ENCODE data around the gene PCDHA3. TPM values are rescaled to one million over a fixed set of nuclear protein-coding genes. Genes with fewer than 3 reads are reported as not detected.
"Not testable (repeated sequence)": the region's sequence is repeated elsewhere in the genome, so short reads cannot be mapped to it uniquely, and the experiment has no call there.

PCDHA3 gene
- total RNA-seq, 1 donor = 0.36 TPM

DNA sequence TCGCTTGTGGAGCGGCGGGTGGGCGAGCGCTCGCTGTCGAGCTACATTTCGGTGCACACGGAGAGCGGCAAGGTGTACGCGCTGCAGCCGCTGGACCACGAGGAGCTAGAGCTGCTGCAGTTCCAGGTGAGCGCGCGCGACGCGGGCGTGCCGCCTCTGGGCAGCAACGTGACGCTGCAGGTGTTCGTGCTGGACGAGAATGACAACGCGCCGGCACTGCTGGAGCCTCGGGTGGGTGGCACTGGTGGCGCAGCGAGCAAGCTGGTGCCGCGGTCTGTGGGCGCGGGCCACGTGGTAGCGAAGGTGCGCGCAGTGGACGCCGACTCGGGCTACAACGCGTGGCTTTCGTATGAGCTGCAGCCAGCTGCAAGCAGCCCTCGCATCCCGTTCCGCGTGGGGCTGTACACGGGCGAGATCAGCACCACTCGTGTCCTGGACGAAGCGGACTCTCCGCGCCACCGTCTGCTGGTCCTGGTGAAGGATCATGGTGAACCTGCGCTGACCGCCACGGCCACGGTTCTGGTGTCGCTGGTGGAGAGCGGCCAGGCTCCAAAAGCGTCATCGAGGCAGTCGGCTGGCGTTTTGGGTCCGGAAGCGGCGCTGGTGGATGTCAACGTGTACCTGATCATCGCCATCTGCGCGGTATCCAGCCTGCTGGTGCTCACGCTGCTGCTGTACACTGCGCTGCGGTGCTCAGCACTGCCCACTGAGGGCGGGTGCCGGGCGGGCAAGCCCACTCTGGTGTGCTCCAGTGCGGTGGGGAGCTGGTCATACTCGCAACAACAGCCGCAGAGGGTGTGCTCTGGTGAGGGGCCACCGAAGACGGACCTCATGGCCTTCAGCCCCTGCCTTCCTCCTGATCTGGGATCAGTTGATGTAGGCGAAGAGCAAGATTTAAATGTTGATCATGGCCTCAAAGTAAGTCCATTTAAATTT lies 42.2 kb downstream of the PCDHA3 start:
- Histone ChIP-seq H4K20me1 (ENCODE audit: insufficient read depth, low read length) (no peaks in the 10 kb centered on the region), H3K79me2 (ENCODE audit: insufficient read depth, low read length) (no peaks in the 10 kb centered on the region), H3K4me3 (ENCODE audit: insufficient read depth, low read length) (no peak overlapping the region), H3K4me2 (ENCODE audit: insufficient read depth, low read length) (no peak overlapping the region), H2AFZ (ENCODE audit: low read length) (no peak overlapping the region), H3K27ac (ENCODE audit: low read depth, low read length) (no peak overlapping the region), H3K9me3 (ENCODE audit: low read depth, low read length) (no peaks in the 10 kb centered on the region), H3K27me3 (ENCODE audit: insufficient read depth, low read length) (no peaks in the 10 kb centered on the region), H3K36me3 (ENCODE audit: insufficient read depth, low read length) (no peaks in the 10 kb centered on the region), H3K4me1 (ENCODE audit: insufficient read depth, low read length) (no peaks in the 10 kb centered on the region)
- no peak for DNase-seq (ENCODE audit: insufficient read length, low spot score, missing footprints)
- TF ChIP-seq, protein P1, sequence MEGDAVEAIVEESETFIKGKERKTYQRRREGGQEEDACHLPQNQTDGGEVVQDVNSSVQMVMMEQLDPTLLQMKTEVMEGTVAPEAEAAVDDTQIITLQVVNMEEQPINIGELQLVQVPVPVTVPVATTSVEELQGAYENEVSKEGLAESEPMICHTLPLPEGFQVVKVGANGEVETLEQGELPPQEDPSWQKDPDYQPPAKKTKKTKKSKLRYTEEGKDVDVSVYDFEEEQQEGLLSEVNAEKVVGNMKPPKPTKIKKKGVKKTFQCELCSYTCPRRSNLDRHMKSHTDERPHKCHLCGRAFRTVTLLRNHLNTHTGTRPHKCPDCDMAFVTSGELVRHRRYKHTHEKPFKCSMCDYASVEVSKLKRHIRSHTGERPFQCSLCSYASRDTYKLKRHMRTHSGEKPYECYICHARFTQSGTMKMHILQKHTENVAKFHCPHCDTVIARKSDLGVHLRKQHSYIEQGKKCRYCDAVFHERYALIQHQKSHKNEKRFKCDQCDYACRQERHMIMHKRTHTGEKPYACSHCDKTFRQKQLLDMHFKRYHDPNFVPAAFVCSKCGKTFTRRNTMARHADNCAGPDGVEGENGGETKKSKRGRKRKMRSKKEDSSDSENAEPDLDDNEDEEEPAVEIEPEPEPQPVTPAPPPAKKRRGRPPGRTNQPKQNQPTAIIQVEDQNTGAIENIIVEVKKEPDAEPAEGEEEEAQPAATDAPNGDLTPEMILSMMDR (IDR thresholded peaks at IDR 0.05; ENCODE audit: extremely low read depth, low read depth, low read length) = no peak

DNA sequence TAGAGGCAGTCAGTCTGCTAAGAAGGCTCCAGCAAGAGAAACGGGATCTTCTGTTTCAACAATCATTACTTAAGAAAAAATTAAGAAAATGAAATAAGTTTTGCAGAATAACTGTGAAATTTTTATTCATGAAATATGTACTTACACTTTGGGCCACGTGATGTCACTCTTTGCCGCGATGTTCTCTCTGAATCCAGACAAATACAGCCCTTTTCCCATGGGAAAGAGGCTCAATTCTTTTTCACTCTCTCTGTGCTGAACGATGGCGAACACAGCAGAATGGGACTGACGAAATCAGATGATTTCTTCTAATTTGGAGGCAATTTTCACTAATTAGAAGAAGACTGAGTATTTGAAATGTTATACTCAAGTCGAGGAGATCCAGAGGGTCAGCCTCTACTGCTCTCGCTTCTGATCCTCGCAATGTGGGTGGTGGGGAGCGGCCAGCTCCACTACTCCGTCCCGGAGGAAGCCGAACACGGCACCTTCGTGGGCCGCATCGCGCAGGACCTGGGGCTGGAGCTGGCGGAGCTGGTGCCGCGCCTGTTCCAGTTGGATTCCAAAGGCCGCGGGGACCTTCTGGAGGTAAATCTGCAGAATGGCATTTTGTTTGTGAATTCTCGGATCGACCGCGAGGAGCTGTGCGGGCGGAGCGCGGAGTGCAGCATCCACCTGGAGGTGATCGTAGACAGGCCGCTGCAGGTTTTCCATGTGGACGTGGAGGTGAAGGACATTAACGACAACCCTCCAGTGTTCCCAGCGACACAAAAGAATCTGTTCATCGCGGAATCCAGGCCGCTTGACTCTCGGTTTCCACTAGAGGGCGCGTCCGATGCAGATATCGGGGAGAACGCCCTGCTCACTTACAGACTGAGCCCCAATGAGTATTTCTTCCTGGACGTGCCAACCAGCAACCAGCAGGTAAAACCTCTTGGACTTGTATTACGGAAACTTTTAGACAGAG lies 47.6 kb downstream of the PCDHA3 start, which contains the start of gene PCDHA9:
PCDHA9 (plus strand) TSS at position 244 of the 964 bp plus-strand sequence; CDS start at position 358, 114 bp downstream.
- H3K9me3 ChIP-seq (ENCODE audit: low read depth, low read length); H2AFZ ChIP-seq (ENCODE audit: low read length): not testable (repeated sequence)

DNA sequence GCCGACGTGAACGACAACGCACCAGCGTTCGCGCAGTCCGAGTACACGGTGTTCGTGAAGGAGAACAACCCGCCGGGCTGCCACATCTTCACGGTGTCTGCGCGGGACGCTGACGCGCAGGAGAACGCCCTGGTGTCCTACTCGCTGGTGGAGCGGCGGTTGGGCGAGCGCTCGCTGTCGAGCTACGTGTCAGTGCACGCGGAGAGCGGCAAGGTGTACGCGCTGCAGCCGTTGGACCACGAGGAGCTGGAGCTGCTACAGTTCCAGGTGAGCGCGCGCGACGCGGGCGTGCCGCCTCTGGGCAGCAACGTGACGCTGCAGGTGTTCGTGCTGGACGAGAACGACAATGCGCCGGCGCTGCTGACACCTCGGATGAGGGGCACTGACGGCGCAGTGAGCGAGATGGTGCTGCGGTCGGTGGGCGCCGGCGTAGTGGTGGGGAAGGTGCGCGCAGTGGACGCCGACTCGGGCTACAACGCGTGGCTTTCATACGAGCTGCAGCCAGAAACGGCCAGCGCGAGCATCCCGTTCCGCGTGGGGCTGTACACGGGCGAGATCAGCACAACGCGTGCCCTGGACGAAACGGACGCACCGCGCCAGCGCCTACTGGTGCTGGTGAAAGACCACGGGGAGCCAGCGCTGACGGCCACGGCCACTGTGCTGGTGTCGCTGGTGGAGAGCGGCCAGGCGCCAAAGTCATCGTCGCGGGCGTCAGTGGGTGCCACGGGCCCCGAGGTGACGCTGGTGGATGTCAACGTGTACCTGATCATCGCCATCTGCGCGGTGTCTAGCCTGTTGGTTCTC lies 49.2 kb downstream of the PCDHA3 start:
- not testable (repeated sequence) for H2AFZ ChIP-seq (ENCODE audit: low read length); H3K9me3 ChIP-seq (ENCODE audit: low read depth, low read length); H3K4me1 ChIP-seq (ENCODE audit: insufficient read depth, low read length); H3K27me3 ChIP-seq (ENCODE audit: insufficient read depth, low read length); DNase-seq (ENCODE audit: insufficient read length, low spot score, missing footprints); H3K4me3 ChIP-seq (ENCODE audit: insufficient read depth, low read length); H3K36me3 ChIP-seq (ENCODE audit: insufficient read depth, low read length); H3K79me2 ChIP-seq (ENCODE audit: insufficient read depth, low read length); H4K20me1 ChIP-seq (ENCODE audit: insufficient read depth, low read length); H3K27ac ChIP-seq (ENCODE audit: low read depth, low read length); H3K4me2 ChIP-seq (ENCODE audit: insufficient read depth, low read length)

More for the DNA sequence above, 47.6 kb downstream of the PCDHA3 start, which contains the start of gene PCDHA9:
- H3K36me3 ChIP-seq (ENCODE audit: insufficient read depth, low read length); H4K20me1 ChIP-seq (ENCODE audit: insufficient read depth, low read length); H3K27ac ChIP-seq (ENCODE audit: low read depth, low read length); H3K79me2 ChIP-seq (ENCODE audit: insufficient read depth, low read length); DNase-seq (ENCODE audit: insufficient read length, low spot score, missing footprints); H3K4me3 ChIP-seq (ENCODE audit: insufficient read depth, low read length); H3K27me3 ChIP-seq (ENCODE audit: insufficient read depth, low read length); H3K4me1 ChIP-seq (ENCODE audit: insufficient read depth, low read length); H3K4me2 ChIP-seq (ENCODE audit: insufficient read depth, low read length): not testable (repeated sequence)

Other genes with a start within 250 kb of the PCDHA3 start
- 28.2 and 35.7 TPM in 2 replicates for gene SRA1, start 243.6 kb upstream of the PCDHA3 start, total RNA-seq
- 19.7 and 24.2 TPM in 2 replicates for gene APBB3, start 236.5 kb upstream of the PCDHA3 start, total RNA-seq
- gene SLC35A4, start 236.2 kb upstream of the PCDHA3 start, total RNA-seq = 17.4 and 20.6 TPM in 2 replicates
- 1.8 and 4.0 TPM in 2 replicates for gene CD14, start 167.9 kb upstream of the PCDHA3 start, total RNA-seq
- 8.3 and 8.5 TPM in 2 replicates for gene TMCO6, start 161.6 kb upstream of the PCDHA3 start, total RNA-seq
- 29.7 and 30.6 TPM in 2 replicates for gene NDUFA2, start 153.4 kb upstream of the PCDHA3 start, total RNA-seq
- 70.1 and 84.3 TPM in 2 replicates for gene IK, start 153.2 kb upstream of the PCDHA3 start, total RNA-seq
- 30.8 and 32.1 TPM in 2 replicates for gene WDR55, start 136.2 kb upstream of the PCDHA3 start, total RNA-seq
- gene DND1, start 127.5 kb upstream of the PCDHA3 start, total RNA-seq = 0.59 TPM in 1 of 2 replicates, not detected in the other
- 41.3 and 41.6 TPM in 2 replicates for gene HARS1, start 109.7 kb upstream of the PCDHA3 start, total RNA-seq
- gene HARS2, start 109.6 kb upstream of the PCDHA3 start, total RNA-seq = 28.6 and 31.5 TPM in 2 replicates
- 31.8 and 33.9 TPM in 2 replicates for gene ZMAT2, start 100.6 kb upstream of the PCDHA3 start, total RNA-seq
- not detected in 2 replicates for gene PCDHA1, start 14.9 kb upstream of the PCDHA3 start, total RNA-seq
- gene PCDHA2, start 6.2 kb upstream of the PCDHA3 start, total RNA-seq = under 0.01 and 0.29 TPM in 2 replicates
- 0.72 and 0.88 TPM in 2 replicates for gene PCDHA4, start 6.0 kb downstream of the PCDHA3 start, total RNA-seq
- gene PCDHA5, start 20.6 kb downstream of the PCDHA3 start, total RNA-seq = under 0.01 and 0.29 TPM in 2 replicates
- gene PCDHA6, start 26.9 kb downstream of the PCDHA3 start, total RNA-seq = 0.88 and 1.1 TPM in 2 replicates
- gene PCDHA7, start 33.2 kb downstream of the PCDHA3 start, total RNA-seq = 0.59 and 0.72 TPM in 2 replicates
- gene PCDHA8, start 40.1 kb downstream of the PCDHA3 start, total RNA-seq = 0.29 and 0.36 TPM in 2 replicates
- gene PCDHA9, start 47.3 kb downstream of the PCDHA3 start, total RNA-seq = 0.29 and 0.36 TPM in 2 replicates
- gene PCDHA10, start 54.8 kb downstream of the PCDHA3 start, total RNA-seq = 0.36 and 0.59 TPM in 2 replicates
- gene PCDHA11, start 67.9 kb downstream of the PCDHA3 start, total RNA-seq = 0.29 and 0.36 TPM in 2 replicates
- under 0.01 and 0.36 TPM in 2 replicates for gene PCDHA12, start 74.3 kb downstream of the PCDHA3 start, total RNA-seq
- gene PCDHA13, start 81.1 kb downstream of the PCDHA3 start, total RNA-seq = under 0.01 TPM in 2 replicates
- gene PCDHAC1, start 125.2 kb downstream of the PCDHA3 start, total RNA-seq = 0.29 and 0.36 TPM in 2 replicates
- 0.36 and 0.59 TPM in 2 replicates for gene PCDHAC2, start 165.4 kb downstream of the PCDHA3 start, total RNA-seq

All from osteoblast (primary cell).